Activated naive CD4-positive, alpha-beta T cell (primary cell): ENCODE data around the gene OR8B12.
"Not testable (repeated sequence)": the region's sequence is repeated elsewhere in the genome, so short reads cannot be mapped to it uniquely, and the experiment has no call there.

Experiments used
- DNase-seq, 4 experiments: peaks; one replicate each; lab custom pipeline; 2025; lab: John Stamatoyannopoulos, UW

The OR8B12 gene

DNA sequence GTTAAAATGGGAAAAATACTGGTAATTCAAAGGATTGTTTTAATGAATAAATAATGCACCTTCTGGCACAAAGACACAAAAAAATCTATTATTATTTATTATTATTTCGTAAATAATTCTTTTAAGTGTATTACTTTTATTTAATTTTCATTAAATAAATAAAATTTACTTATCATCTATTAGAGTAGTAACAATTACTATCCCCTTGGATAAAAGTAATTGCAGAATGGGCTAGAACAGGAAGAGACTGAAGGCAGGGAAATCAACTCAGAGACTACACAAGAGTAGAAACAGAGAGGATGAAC is 23.0 kb downstream of the OR8B12 start:
- DNase-seq, result no peak

DNA sequence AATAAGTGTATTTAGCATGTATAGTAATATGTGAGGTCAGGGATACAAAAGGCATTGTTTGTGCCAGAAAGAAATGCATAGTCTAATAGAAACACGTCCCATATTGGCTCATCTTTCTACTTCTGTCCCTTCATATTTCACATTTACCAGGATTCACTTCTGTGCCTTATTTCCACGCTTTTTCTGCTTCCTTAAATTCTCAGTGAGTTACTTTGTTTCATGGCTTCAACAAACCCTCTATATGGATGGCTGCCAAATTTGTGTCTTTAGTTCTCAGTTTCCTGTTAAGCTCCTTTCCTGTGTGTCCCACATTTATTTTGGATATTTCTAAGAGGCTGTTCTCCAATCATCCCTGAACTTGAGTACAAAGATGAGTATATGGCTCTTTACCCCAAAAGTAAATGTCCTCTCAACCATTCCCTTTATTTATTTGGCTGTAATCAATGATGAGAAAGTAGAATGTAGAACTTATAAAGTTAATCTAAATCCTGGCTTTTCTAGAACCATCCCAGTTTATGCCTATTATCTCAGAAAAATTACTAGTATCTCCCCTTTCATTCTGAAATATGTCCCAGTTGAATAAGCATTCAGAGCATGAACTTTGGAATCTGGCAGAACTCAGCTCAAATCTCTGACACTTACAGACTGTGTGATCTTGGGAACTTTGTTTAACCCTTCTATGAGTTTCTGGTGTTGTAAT is 23.5 kb downstream of the OR8B12 start:
- DNase-seq, result no peak

DNA sequence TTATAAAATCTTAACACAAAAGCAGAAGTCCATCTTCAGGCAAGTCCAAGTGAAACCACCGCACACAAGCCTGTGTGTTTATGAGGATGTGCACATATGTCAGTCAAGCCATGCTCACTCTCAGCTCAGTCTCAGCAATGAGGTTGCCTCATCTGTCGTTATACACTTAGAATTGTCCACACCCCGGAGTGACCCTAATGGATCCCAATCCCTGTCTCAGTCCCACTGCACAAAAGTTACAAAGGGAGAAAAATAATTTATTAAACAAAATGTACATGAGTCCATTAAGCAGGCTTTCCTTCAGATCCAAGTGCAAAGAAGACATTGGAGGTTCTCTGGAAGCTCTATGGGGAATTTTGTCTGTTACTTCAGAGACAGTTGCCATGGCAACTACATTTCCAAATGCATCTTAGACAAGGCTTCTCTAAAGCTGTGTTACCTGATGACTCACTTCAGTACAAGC is 24.4 kb downstream of the OR8B12 start:
- no peak for DNase-seq

GRCh38 chr11:124517314-124517713 is 26.1 kb downstream of the OR8B12 start:
- DNase-seq, result no peak

DNA sequence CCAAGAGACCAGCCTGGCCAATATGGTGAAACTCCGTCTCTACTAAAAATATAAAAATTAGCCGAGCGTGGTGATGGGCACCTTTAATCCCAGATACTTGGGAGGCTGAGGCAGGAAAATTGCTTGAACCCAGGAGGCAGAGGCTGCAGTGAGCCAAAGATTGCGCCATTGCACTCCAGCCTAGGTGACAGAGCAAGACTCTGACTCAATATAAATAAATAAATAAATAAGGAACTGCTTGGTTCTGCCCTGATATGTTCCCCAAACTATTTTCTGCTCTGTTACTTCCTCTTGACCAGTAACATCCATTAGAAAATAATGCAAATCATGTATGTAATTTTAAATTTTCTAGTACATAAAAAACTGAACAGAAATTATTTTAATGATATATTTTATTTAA is 28.8 kb downstream of the OR8B12 start:
- not testable (repeated sequence) for DNase-seq

DNA sequence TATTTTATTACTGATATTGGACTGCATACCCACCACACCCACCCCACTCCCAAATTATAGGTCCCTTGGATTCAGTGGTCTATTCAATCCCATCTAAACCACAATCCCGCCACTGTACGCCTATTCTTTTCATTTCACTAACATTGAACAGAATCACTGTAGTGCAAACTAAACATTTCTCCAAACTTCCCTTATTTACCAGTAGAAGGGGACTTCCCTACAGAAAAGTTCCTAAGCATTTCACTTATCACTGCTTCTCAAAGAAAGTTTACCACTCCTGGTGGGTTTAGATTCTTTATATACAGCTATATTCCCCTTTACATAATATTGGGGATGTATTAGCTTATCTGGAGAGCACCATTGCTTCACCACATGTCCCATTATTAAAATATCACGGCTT is 29.3 kb downstream of the OR8B12 start:
- DNase-seq, result no peak

DNA sequence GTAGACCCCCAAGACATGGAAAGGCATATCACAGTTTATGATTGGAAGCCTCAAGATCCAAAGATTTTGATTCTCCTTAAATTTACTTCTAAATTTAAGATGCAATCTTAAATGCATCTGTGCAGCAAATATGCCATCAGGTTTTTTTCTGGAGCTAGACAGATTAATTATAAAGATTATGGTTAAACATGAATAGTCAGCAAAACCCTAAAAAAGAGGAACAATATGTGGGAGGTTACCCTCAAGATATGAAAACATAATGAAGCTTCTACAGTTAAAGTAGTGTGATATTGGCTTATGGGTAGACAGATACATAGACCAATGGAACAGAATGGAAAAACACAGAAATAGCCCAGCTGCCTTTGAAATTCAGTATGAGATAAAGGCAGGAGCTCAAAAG is 31.7 kb downstream of the OR8B12 start:
- no peak for DNase-seq

DNA sequence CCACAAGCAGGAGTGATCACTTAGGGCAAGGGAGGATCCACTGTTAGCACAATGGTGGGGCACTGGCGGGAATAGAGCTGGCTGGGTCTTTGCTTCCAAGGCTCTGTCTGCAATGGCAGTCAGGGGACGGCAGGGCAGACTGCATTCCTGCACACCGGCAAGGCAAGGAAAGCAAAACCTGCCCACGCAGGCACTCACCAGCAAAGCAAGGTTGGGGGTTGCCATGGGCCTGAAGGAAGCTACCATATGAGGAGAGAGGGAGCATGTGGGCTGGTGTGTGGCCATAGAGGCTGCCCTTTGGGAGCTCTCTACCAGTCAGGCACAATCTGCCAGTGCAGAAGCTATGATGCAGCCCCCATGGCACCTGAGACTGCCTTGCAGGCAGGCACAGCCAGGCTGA is 33.2 kb downstream of the OR8B12 start:
- DNase-seq, result no peak

DNA sequence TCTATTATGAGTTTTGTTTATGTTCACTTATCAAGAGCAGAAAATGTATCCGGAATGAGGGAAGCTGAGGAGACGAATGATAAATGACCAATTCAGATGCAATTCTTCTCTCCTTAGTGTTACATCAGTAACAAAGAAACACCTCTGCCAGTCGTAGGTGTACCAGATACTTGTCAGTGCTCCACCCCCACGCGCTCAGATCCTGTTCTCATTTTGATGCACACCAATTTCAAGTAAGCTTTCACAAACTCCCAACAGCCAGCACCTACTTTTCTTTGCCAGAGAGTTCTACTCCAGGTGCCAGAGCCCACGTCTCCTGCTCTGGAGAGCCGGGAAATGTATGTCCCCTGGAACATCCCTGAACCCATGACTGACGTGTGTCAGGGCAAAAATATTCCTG is 43.7 kb downstream of the OR8B12 start:
- DNase-seq, result no peak

DNA sequence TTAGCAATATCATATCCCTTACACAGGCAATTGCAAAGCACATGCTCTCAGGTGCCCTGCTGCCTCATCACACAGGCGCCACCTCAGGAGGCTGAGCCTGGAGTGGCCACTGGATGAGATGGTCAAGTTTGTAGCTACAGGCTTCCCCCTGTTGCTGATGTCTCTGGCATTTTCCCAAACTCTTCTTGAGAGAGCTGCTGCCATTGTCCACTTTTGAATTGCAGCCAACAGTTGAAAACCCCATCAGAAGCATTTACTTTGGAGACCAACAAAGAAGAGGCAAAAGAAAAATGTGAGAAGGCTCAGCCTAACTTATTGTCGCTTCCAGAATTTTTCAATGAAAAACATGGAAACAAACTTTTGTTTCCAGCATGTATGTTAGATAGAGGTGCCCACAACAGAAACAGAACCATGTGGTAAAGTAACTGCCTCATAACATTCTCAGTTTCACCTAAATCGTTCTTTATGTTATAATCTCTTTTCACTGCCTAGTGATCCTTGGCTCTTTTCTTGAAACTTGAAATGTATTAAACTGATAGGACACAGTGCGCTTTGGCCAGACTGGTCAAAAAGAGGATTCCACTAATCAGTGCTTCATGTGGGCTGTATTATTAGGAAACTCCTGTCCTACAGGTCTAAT is 50.3 kb downstream of the OR8B12 start:
- DNase-seq, result no peak
